ENCODE measurements around the gene KRTAP2-3. TPM values are rescaled to one million over a fixed set of nuclear protein-coding genes. Genes with fewer than 3 reads are reported as not detected.
A peak's percentile ranks its signal among the peaks of the same experiment; 100 is the strongest.

Gene KRTAP2-3
- total and polyA plus RNA-seq, 2 of the 4 experiments (the other 2 are of a cell fraction), result 1.4 to 35.2 TPM

- Histone ChIP-seq H2AK5ac (ENCODE audit: low read depth, low read length) (no peak overlapping the region; the same call in 1 of the 2 replicates), H4K5ac (ENCODE audit: low read depth, low read length) (peak overlapping the region; percentile 84; the same call in 1 of the 2 replicates), H2BK120ac (ENCODE audit: low read depth, low read length) (peak overlapping the region; percentile 62; the same call in 1 of the 2 replicates), H3K36me3 (ENCODE audit: control insufficient read depth, insufficient read depth, low read length) (no peaks in the 10 kb centered on the region), H2BK5ac (ENCODE audit: low read depth, low read length, poor library complexity, severe bottlenecking) (peak overlapping the region; percentile 56), H3K79me1 (ENCODE audit: low read depth in 1 of 2, low read length in 2 of 2) (no peaks in the 10 kb centered on the region), H3K4ac (ENCODE audit: low read depth, low read length) (no peak overlapping the region), H2BK15ac (ENCODE audit: low read depth, low read length) (peak overlapping the region; percentile 77; the same call in 1 of the 3 replicates), H2BK20ac (ENCODE audit: low read depth, low read length) (peak overlapping the region; percentile 64), H4K20me1 (ENCODE audit: insufficient read depth, low read length) (no peaks in the 10 kb centered on the region), H3K9me1 (ENCODE audit: insufficient read depth, low read length) (peaks cover 10% of the 10 kb centered on the region; the same call in 1 of the 2 replicates), H3K14ac (replicated peaks; ENCODE audit: low read depth, low read length) (no peak overlapping the region), H3K9me3 (ENCODE audit: control insufficient read depth, insufficient read depth, low read length) (no peaks in the 10 kb centered on the region), H4K91ac (ENCODE audit: insufficient read depth, low read depth, low read length) (no peak overlapping the region), H3K27me3 (ENCODE audit: control insufficient read depth, insufficient read depth, low read length) (no peaks in the 10 kb centered on the region), H3K4me3 (ENCODE audit: insufficient read depth, low read depth, low read length) (no peak overlapping the region), H3K18ac (ENCODE audit: low read depth, low read length) (peak overlapping the region; percentile 76; the same call in 1 of the 2 replicates), H2AFZ (replicated peaks; ENCODE audit: low read length, poor library complexity) (no peak overlapping the region), H3K9ac (ENCODE audit: low read depth, low read length) (no peak overlapping the region), H3K23ac (ENCODE audit: low read depth, low read length) (no peak overlapping the region), H4K8ac (ENCODE audit: low read depth in 2 of 2, low read length in 2 of 2) (peak overlapping the region; percentile 1 to 19; a peak in 2 of 4 replicates), H3K27ac (ENCODE audit: insufficient read depth, low read length) (no peak overlapping the region), H3K56ac (ENCODE audit: extremely low read depth, insufficient read depth, low read length) (no peak overlapping the region), H3K4me2 (ENCODE audit: low read depth, low read length) (no peak overlapping the region), H2AK9ac (replicated peaks; ENCODE audit: low read depth, low read length, poor library complexity) (no peak overlapping the region), H3K4me1 (ENCODE audit: control insufficient read depth, insufficient read depth, low read length) (peaks cover 5% of the 10 kb centered on the region)
- ChIA-PET POLR2A (ENCODE audit: unreplicated experiment) (no interaction called here), CTCF (no interaction called here)
- ATAC-seq (ENCODE audit: low read depth), result no peak
- intact Hi-C loops (cut with micrococcal nuclease) (no loop called here), dilution Hi-C loops (cut with HindIII; ENCODE audit: low sequenced_read_pairs, unreplicated experiment) (no loop called here), in situ Hi-C loops (cut with MboI; ENCODE audit: low sequenced_read_pairs) (no loop called here)
- TF ChIP-seq CHD1 (IDR thresholded peaks at IDR 0.05; ENCODE audit: low read depth, low read length), result no peak
- TF ChIP-seq MAFK (IDR thresholded peaks at IDR 0.05; ENCODE audit: low read depth, low read length), result no peak
- TF ChIP-seq SMC3 (IDR thresholded peaks at IDR 0.05; ENCODE audit: low read depth, low read length), result no peak
- TF ChIP-seq NFE2L2 (IDR thresholded peaks at IDR 0.05; ENCODE audit: low read depth, low read length), result no peak
- no peak for TF ChIP-seq BHLHE40 (IDR thresholded peaks at IDR 0.05; ENCODE audit: low read depth, low read length)
- TF ChIP-seq FOS (IDR thresholded peaks at IDR 0.05; ENCODE audit: low read depth, low read length), result no peak
- no peak for TF ChIP-seq ELK1 (IDR thresholded peaks at IDR 0.05; ENCODE audit: borderline replicate concordance, low read depth, low read length)
- TF ChIP-seq RCOR1 (IDR thresholded peaks at IDR 0.05; ENCODE audit: insufficient replicate concordance, low read length), result no peak
- TF ChIP-seq RFX5 (IDR thresholded peaks at IDR 0.05; ENCODE audit: low read depth, low read length), result no peak
- no peak for TF ChIP-seq CEBPB (IDR thresholded peaks at IDR 0.05; ENCODE audit: low read depth, low read length)
- TF ChIP-seq USF2 (IDR thresholded peaks at IDR 0.05; ENCODE audit: low read depth, low read length), result no peak
- TF ChIP-seq MAZ (IDR thresholded peaks at IDR 0.05; ENCODE audit: borderline replicate concordance, low read depth, low read length), result no peak
- no peak for TF ChIP-seq MXI1 (IDR thresholded peaks at IDR 0.05; ENCODE audit: borderline replicate concordance, low read depth, low read length)
- no peak for TF ChIP-seq CTCF (conservative IDR thresholded peaks at IDR 0.05; ENCODE audit: low read depth, low read length)
- TF ChIP-seq POLR2A (IDR thresholded peaks at IDR 0.05; ENCODE audit: low read depth, low read length), result no peak
- no peak for TF ChIP-seq RAD21 (IDR thresholded peaks at IDR 0.05; ENCODE audit: low read length)
- DNase-seq, result no peak
- no TSS peak for BruUV-seq (replicated peaks)
These were observed 7.3 kb downstream of the KRTAP2-3 start for GRCh38 chr17:41052566-41052965.
